DOHH2 (cell line): ENCODE results near the gene KNSTRN.

ENCODE experiments used
- H3F3A ChIP-seq: fragments of 200-600 bp; sonication (generic), shearing (Covaris generic); 2 replicates; pipeline ENCODE4 v1.6.0; 2016; ENCODE audit warnings: antibody characterized with exemption, mild to moderate bottlenecking; ENCODE audit not compliant: control insufficient read depth, insufficient read depth
- H3K27ac ChIP-seq: fragments of 200-600 bp; sonication (generic); 2 replicates; pipeline ENCODE4 v1.5.1; 2014; ENCODE audit warnings: low read depth, mild to moderate bottlenecking, low read length, moderate library complexity
- H3K27me3 ChIP-seq: fragments of 200-600 bp; sonication (generic); 2 replicates; pipeline ENCODE4 v1.6.1; 2014; ENCODE audit warnings: mild to moderate bottlenecking, low read length, mixed read lengths; ENCODE audit not compliant: control insufficient read depth
- H3K36me3 ChIP-seq: fragments of 200-600 bp; sonication (generic); 2 replicates; pipeline ENCODE4 v1.6.1; 2014; ENCODE audit warnings: mild to moderate bottlenecking, low read length, moderate library complexity, mixed read lengths; ENCODE audit not compliant: control insufficient read depth
- H3K4me1 ChIP-seq: fragments of 200-600 bp; sonication (generic); 2 replicates; pipeline ENCODE4 v1.6.1; 2014; ENCODE audit warnings: mild to moderate bottlenecking, low read length, mixed read lengths; ENCODE audit not compliant: control insufficient read depth
- H3K4me2 ChIP-seq: fragments of 200-600 bp; sonication (generic); 2 replicates; pipeline ENCODE4 v1.6.0; 2014; ENCODE audit warnings: mild to moderate bottlenecking, low read length, moderate library complexity
- H3K4me3 ChIP-seq: fragments of 200-600 bp; sonication (generic); 2 replicates; pipeline ENCODE4 v1.5.1; 2014; ENCODE audit warnings: mild to moderate bottlenecking, low read length, mixed read lengths
- H3K79me2 ChIP-seq: fragments of 200-600 bp; sonication (generic); 2 replicates; pipeline ENCODE4 v1.6.1; 2014; ENCODE audit warnings: mild to moderate bottlenecking, low read length, mixed read lengths; ENCODE audit not compliant: control insufficient read depth
- H3K9me2 ChIP-seq: fragments of 200-600 bp; sonication (generic); replicated peaks from 2 replicates; pipeline ENCODE4 v1.6.1; 2014; ENCODE audit warnings: mild to moderate bottlenecking, low read length, mixed read lengths; ENCODE audit not compliant: control insufficient read depth
- H3K9me3 ChIP-seq: fragments of 200-600 bp; sonication (generic); 2 replicates; pipeline ENCODE4 v1.6.1; 2014; ENCODE audit warnings: antibody characterized with exemption, low read length, mixed read lengths; ENCODE audit not compliant: control insufficient read depth, insufficient read depth
- H4K20me1 ChIP-seq: fragments of 200-600 bp; sonication (generic); 2 replicates; pipeline ENCODE4 v1.6.0; 2014; ENCODE audit warnings: low read depth, mild to moderate bottlenecking, antibody characterized with exemption, low read length, moderate library complexity; ENCODE audit not compliant: control insufficient read depth, insufficient read depth
- CTCF ChIP-seq: fragments of 200-600 bp; sonication (generic); IDR thresholded peaks from one replicate; pipeline ENCODE4 v1.5.1; 2014; ENCODE audit warnings: antibody characterized with exemption, mild to moderate bottlenecking, low read depth, low read length; ENCODE audit not compliant: poor library complexity, severe bottlenecking
- EZH2phosphoT487 ChIP-seq: fragments of 200-600 bp; sonication (generic); IDR thresholded peaks from 2 replicates; pipeline ENCODE4 v1.6.1; 2017; ENCODE audit warnings: borderline replicate concordance, mild to moderate bottlenecking, antibody characterized with exemption, low read length, moderate library complexity, mixed read lengths

KNSTRN gene

DNA sequence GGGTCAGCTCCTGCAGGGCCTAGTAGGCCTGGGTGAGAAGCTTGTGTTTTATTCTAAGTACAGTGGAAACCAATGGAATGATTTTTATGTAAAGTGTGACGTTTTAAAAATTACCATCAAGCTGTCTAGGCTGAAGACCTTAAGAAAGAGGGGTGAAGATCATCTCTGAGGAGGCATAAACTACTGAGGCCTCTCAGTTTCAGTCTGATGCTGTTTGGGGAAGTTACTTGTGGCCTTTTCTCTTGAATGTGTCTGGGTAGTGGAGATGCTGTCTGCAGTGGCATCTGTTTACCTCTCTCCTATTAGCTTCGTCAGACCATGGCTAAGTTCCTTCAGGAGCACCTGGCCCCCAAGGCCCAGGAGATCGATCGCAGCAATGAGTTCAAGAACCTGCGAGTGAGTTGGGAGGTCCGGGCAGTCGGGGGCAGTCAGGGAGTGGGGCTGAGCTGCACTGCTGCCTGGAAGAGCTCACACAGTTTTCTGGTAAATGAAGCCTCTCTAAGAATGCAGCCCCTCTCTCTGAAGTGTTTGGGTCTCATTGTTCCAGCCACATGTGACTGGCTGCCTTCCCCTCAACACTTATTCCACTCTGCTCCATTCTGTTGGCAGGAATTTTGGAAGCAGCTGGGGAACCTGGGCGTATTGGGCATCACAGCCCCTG lies 24.9 kb downstream of the KNSTRN start:
- no peak for TF ChIP-seq EZH2phosphoT487
- TF ChIP-seq CTCF: no peak
- Histone ChIP-seq H3K79me2 (peaks cover 9% of the 10 kb centered on the region), H3K4me3 (peak overlapping the region; percentile 9; the same call in 1 of the 2 replicates), H3K27ac (no peak overlapping the region), H3F3A (no peaks in the 10 kb centered on the region), H3K27me3 (no peaks in the 10 kb centered on the region), H3K36me3 (peaks cover 22% of the 10 kb centered on the region), H3K9me3 (no peaks in the 10 kb centered on the region), H3K4me1 (peaks cover 28% of the 10 kb centered on the region), H3K9me2 (no peaks in the 10 kb centered on the region), H3K4me2 (peak overlapping the region; percentile 82), H4K20me1 (no peaks in the 10 kb centered on the region)

- no peaks in the 10 kb centered on the region for H3K9me2 ChIP-seq
- H3K9me3 ChIP-seq: no peaks in the 10 kb centered on the region
- no peak overlapping the region for H3K27ac ChIP-seq
- no peaks in the 10 kb centered on the region for H4K20me1 ChIP-seq
- H3F3A ChIP-seq: no peaks in the 10 kb centered on the region
- peaks cover 9% of the 10 kb centered on the region for H3K79me2 ChIP-seq
- no peaks in the 10 kb centered on the region for H3K27me3 ChIP-seq
- no peak overlapping the region for H3K4me2 ChIP-seq
- H3K36me3 ChIP-seq: peaks cover 28% of the 10 kb centered on the region
- TF ChIP-seq EZH2phosphoT487 (no peak), CTCF (no peak)
- no peak overlapping the region for H3K4me3 ChIP-seq
- H3K4me1 ChIP-seq: peaks cover 28% of the 10 kb centered on the region
Observed at GRCh38 chr15:40409366-40409765, 26.8 kb downstream of the KNSTRN start.

DNA sequence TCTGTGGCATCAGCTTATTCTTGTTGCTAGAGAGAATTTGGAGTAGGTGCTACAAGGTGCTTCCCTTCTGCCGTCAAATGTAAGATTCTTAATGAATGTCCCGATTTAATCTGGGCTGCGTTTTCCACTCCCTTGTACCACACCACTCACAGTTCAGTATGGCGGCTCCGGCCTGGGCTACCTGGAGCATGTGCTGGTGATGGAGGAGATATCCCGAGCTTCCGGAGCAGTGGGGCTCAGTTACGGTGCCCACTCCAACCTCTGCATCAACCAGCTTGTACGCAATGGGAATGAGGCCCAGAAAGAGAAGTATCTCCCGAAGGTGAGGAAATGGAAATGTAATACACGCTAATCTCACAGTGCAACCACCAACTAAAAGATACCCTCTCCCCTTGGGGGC lies 28.0 kb downstream of the KNSTRN start:
- H3K27ac ChIP-seq: no peak overlapping the region
- TF ChIP-seq CTCF: no peak
- no peak for TF ChIP-seq EZH2phosphoT487
- H4K20me1 ChIP-seq: no peaks in the 10 kb centered on the region
- H3K36me3 ChIP-seq: peaks cover 28% of the 10 kb centered on the region
- no peaks in the 10 kb centered on the region for H3K9me3 ChIP-seq
- H3K4me3 ChIP-seq: no peak overlapping the region
- H3F3A ChIP-seq: no peaks in the 10 kb centered on the region
- no peaks in the 10 kb centered on the region for H3K27me3 ChIP-seq
- peaks cover 9% of the 10 kb centered on the region for H3K79me2 ChIP-seq
- no peak overlapping the region for H3K4me2 ChIP-seq
- no peaks in the 10 kb centered on the region for H3K9me2 ChIP-seq
- peaks cover 20% of the 10 kb centered on the region for H3K4me1 ChIP-seq
